ENCODE data around the gene GPR15LG. TPM values are rescaled to one million over a fixed set of nuclear protein-coding genes. Genes with fewer than 3 reads are reported as not detected.
"Not testable (repeated sequence)": the region's sequence is repeated elsewhere in the genome, so short reads cannot be mapped to it uniquely, and the experiment has no call there.

GPR15LG gene
- 5.1 TPM for total RNA-seq (ENCODE audit: insufficient read depth, low replicate concordance)

- no peak for DNase-seq (ENCODE audit: low spot score)
These were observed at the start of gene GPR15LG for GRCh38 chr10:84173501-84173929. GPR15LG (plus strand) TSS chr10:84173801; CDS start chr10:84173852, 51 bp downstream.

GRCh38 chr10:84125910-84126784 is 47.5 kb upstream of the GPR15LG start:
- DNase-seq (ENCODE audit: low spot score): not testable (repeated sequence)

- no peak for DNase-seq (ENCODE audit: low spot score)
These were observed 46.8 kb upstream of the GPR15LG start for GRCh38 chr10:84126785-84127167.

GRCh38 chr10:84135836-84136235 is 37.8 kb upstream of the GPR15LG start:
- DNase-seq (ENCODE audit: low spot score): no peak

- DNase-seq (ENCODE audit: low spot score): no peak
These were observed 35.8 kb upstream of the GPR15LG start for GRCh38 chr10:84137811-84138210.

GRCh38 chr10:84138478-84139125 is 35.0 kb upstream of the GPR15LG start:
- DNase-seq (ENCODE audit: low spot score): no peak

- DNase-seq (ENCODE audit: low spot score): peak; percentile 99
These were observed 34.2 kb upstream of the GPR15LG start, which contains the start of gene GHITM for GRCh38 chr10:84139126-84140035. GHITM (plus strand) TSS chr10:84139509; CDS start chr10:84141501, 1,992 bp downstream.

GRCh38 chr10:84140036-84140379 is 33.6 kb upstream of the GPR15LG start:
- no peak for DNase-seq (ENCODE audit: low spot score)

GRCh38 chr10:84147347-84147746 is 26.3 kb upstream of the GPR15LG start:
- no peak for DNase-seq (ENCODE audit: low spot score)

- DNase-seq (ENCODE audit: low spot score): peak; percentile 22
These were observed 25.5 kb upstream of the GPR15LG start for GRCh38 chr10:84148006-84148597.

GRCh38 chr10:84149854-84150253 is 23.7 kb upstream of the GPR15LG start:
- no peak for DNase-seq (ENCODE audit: low spot score)

GRCh38 chr10:84152769-84153168 is 20.8 kb upstream of the GPR15LG start:
- no peak for DNase-seq (ENCODE audit: low spot score)

- no peak for DNase-seq (ENCODE audit: low spot score)
These were observed 18.1 kb upstream of the GPR15LG start for GRCh38 chr10:84155521-84155920.

GRCh38 chr10:84156009-84156408 is 17.6 kb upstream of the GPR15LG start:
- no peak for DNase-seq (ENCODE audit: low spot score)

- no peak for DNase-seq (ENCODE audit: low spot score)
These were observed 16.8 kb upstream of the GPR15LG start for GRCh38 chr10:84156768-84157167.

- no peak for DNase-seq (ENCODE audit: low spot score)
These were observed 15.5 kb upstream of the GPR15LG start for GRCh38 chr10:84158061-84158460.

GRCh38 chr10:84158550-84158949 is 15.1 kb upstream of the GPR15LG start:
- no peak for DNase-seq (ENCODE audit: low spot score)

- DNase-seq (ENCODE audit: low spot score): no peak
These were observed 14.4 kb upstream of the GPR15LG start for GRCh38 chr10:84159076-84159685.

GRCh38 chr10:84160663-84161362 is 12.8 kb upstream of the GPR15LG start:
- DNase-seq (ENCODE audit: low spot score): no peak

- no peak for DNase-seq (ENCODE audit: low spot score)
These were observed 9.6 kb upstream of the GPR15LG start for GRCh38 chr10:84163996-84164395.
